HK-2 (cell line): ENCODE measurements around the gene AGO3.
A peak's percentile ranks its signal among the peaks of the same experiment; 100 is the strongest.
"Not testable (repeated sequence)": the region's sequence is repeated elsewhere in the genome, so short reads cannot be mapped to it uniquely, and the experiment has no call there.

ENCODE experiments used
- DNase-seq: peaks from one replicate; pipeline ENCODE4 v3.0.0-alpha.2; 2018; ENCODE audit not compliant: unreplicated experiment

Gene AGO3

DNA sequence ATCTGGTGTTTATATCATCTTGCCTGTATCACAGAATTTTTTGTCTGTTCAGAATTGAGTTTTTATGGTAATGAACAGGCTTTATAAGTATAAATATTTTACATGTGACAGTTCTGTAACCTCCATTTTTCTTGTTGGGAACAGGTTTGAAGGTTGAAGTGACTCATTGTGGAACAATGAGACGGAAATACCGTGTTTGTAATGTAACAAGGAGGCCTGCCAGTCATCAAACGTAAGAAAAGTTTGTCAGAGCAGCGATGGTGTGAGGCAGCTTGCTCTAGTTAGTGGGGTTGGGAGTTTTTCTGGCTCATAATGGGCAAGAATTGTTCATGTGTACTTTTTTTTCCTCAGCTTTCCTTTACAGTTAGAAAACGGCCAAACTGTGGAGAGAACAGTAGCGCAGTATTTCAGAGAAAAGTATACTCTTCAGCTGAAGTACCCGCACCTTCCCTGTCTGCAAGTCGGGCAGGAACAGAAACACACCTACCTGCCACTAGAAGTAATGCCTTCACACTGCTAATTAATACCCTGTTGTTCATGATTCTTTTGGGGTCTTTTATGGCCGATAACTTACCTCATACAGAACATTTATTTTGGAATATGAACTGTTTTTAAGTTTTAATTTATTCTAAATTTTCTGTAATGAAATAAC is 77.8 kb downstream of the AGO3 start:
- DNase-seq = peak; percentile 27

DNA sequence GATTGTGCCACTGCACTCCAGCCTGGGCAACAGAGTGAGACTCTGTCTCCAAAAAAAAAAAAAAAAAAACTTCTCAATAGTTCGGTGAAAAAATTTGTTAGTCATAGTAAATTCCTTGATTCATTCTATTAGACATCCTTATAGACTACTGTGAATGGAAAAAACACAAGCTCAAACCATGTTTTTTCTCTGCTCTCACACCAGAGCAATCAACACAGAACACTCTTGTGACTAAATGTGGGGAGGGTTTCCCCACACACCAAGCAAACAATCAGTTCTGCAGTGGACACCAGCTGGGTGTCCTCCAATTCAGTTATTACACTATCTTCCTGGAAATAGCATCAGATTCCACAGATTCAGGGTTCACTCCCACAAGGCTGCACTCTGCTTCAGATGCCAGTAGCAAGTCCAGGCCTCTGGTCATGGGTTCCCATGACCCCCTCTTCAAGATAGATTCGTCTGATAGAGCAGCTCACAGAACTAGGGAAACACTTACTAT is 83.9 kb downstream of the AGO3 start:
- DNase-seq = no peak

DNA sequence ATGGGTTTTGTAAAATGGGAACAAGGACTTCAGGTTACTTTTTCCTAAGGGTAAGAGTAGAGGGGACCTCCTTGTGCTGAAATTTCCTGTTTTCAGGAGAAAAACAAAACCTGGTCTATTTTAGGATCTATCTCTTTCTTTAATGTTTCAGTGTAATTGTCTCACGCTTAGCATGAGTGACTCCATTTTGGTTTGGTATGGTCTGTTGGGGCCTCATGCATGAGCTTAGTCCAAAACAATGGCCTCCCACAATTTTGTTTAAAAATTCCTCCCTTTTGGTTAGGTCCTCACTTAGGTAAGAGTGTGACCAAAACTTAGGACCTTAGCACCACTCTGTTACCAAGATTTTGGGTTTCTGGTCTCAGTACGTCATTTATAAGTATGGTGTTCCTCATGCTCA is 85.8 kb downstream of the AGO3 start:
- DNase-seq = no peak

DNA sequence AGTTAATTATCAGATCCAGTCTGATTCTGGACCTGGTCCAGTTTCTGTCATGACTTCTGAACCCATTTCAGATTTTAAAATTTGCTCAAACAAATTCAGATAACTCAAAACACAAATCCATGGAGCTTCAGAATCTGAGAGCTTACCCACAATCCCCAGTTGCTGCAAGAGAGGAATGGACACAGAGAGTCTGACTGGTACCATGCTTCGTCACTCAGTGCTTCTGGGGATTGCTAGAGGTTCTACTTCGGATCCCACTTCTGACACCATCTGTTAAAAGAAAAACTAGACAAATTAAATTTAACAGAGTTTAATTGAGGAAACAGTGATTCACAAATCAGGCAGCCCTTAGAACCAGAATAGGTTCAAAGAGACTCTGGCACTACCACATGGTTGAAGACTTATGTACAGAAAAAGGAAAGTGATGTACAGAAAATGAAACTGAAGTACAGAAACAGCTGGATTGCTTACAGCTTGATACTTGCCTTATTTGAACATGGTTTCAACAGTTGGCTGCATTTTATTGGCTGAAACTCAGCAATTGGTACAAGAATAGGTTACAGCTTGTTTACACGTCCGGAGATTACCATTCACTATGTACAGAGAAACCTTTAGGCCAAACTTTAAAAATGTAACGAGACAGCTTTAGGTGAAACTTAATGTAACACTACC is 92.3 kb downstream of the AGO3 start:
- no peak for DNase-seq

DNA sequence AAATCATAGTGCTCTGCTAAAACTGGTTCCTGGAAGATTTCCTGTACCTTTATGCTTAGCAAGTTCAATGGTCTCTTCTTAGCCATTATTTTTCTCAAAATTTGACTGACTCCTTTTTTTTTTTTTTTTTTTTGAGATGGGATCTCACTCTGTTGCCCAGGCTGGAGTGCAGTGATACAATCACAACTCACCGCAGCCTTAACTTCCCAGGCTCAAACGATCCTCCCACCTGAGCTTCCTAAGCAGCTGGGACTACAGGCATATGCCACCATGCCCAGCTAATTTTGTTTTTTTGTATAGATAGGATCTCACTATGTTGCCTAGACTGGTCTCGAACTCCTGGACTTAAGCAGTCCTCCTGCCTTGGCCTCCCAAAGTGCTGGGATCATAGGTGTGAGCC is 93.1 kb downstream of the AGO3 start:
- DNase-seq = not testable (repeated sequence)

DNA sequence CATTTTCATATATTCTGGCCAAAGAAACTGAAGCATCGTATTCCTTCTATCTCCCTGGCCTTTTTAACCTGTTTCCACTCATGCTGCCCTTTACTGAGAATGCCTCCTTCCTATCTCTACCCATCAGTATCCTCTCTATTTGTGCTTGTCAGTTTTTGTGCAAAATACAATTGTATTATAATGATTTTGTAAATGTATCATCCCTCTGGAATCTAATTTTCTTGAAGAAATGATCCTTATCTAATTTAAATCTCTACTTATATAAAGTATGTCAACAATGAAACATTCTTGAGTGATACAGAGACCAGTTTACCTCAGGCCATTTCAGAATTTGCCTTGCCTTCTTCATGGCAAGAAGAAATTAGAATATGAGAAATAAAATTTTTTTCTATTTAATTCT is 93.9 kb downstream of the AGO3 start:
- DNase-seq = no peak

DNA sequence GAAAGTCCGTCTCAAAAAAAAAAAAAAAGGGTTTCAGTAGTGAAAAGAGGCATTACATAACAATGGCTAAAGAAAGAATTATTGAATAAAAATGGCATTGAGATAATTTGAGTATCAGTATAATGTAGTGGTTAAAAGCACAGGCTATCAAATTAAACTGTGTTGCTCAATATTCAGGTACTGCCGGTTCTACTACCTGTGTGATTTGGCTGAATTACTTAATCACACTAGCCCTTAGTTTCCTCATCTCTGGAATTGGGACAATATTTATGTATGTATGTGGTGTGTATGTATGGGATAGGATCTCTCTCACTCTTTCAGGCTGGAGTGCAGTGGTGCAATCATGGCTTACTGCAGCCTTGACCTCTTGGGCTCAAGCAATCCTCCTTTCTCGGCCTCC is 96.9 kb downstream of the AGO3 start:
- DNase-seq = no peak

DNA sequence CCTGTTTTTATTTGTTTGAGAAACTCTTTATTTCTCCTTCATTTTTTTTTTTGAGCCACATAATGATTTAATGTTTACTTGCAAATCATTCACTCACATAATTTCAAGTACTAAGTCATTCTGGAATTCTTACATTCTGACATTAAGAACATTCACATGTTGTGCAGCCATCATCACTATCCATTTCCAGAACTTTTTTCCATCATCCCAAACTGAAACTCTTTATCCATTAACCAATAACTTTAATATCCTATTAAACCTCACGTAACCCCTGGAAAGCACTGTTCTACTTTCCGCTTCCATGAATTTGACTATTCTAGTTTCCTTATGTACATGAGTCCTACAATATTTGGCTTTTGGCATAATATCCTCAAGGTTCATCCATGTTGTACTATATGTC is 100.5 kb downstream of the AGO3 start:
- DNase-seq = no peak

DNA sequence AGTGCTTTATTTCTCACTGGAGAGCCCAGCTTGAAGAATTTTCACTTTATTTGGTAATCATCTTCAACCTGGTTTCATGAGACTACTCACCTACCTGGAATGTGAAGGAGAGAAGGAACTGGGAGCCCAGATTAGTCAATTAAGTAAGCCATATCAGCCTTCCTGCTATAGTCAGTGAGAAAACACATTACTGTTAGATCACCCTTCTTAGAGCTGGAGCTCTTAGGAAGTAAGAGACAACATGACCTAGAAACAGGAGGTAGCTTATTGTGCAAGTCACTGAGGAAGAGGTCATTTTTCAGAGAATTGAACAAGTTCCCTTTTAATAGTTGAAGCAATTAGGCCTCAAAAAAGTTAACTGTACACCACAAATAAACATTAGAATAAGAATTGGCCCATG is 103.8 kb downstream of the AGO3 start:
- DNase-seq = no peak

DNA sequence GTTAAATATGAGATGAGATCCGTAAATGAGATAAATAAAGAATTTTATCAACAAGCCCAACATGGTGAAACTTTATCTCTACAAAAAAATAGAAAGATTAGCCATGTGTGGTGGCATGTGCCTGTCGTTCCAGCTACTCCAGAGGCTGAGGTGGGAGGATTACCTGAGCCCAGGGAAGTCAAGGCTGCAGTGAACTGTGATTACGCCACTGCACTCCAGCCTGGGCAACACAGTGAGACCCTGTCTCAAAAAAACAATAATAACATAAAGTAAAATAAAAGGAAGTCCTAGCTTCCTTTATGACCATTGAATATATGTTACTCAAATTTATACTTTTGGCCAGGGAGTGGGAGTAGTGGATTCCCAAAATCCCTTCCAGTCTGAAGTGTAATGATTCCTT is 104.2 kb downstream of the AGO3 start:
- DNase-seq = no peak

DNA sequence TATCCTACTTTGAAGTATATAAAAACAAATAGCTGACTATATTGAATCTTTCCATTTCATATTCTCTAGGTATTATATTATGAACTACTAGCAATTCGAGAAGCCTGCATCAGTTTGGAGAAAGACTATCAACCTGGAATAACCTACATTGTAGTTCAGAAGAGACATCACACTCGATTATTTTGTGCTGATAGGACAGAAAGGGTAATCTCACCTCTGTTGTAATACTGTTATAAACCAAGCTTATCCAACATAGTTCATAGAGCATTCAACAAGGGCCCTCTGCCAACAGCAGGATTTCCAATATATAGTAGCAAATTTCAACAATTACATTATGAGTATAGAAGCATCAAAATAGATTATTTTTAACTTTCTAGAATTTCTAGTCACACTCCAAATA is 109.3 kb downstream of the AGO3 start:
- DNase-seq = no peak

DNA sequence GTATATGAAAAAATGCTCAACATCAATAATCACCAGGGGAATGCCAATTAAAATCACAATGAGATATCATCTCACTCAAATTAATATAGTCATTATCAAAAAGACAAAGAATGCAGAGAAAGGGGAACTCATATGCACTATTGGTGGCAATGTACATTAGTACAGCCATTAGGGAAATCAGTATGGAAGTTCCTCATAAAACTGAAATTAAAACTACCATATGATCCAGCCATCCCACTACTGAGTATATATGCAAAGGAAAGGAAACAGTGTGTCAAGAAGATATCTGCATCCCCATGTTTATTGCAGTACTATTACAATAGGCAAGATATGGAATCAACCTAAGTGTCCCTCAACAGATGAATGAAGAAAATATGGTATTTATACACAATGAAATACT is 120.9 kb downstream of the AGO3 start:
- no peak for DNase-seq

DNA sequence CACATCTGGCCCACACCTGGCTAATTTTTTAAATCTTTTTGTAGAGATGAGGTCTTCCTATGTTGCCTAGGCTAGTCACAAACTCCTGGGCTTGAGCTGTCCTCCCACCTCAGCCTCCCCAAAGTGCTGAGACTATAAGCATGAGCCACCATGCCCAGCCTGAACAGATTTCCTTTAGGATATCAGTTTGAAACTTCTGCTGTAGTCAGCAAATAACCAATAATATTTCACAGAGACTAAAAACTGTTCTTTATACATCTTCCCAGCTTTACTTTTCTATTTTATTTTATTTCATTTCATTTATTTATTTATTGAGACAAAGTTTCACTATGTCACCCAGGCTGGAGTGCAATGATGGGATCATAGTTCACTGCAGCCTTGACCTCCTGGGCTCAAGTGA is 123.1 kb downstream of the AGO3 start:
- DNase-seq = no peak

DNA sequence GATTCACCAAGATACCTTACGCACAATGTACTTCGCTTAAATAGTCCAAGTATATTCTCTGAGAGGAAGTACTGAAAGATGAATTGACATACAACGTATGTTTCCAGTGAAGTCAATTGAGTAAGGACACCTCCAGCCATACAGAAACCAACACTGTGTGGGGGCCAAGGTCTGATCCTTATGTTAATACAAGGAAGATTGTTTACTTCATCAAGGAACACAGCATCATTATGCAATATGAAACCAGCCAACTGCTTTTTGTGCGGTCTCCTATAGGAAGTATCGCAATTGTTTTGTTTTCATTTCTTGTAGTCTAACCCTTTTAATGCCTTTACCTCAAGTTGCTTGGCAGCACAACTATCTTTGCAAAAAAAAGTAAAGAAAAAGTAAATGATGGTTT is 124.8 kb downstream of the AGO3 start:
- DNase-seq = no peak

DNA sequence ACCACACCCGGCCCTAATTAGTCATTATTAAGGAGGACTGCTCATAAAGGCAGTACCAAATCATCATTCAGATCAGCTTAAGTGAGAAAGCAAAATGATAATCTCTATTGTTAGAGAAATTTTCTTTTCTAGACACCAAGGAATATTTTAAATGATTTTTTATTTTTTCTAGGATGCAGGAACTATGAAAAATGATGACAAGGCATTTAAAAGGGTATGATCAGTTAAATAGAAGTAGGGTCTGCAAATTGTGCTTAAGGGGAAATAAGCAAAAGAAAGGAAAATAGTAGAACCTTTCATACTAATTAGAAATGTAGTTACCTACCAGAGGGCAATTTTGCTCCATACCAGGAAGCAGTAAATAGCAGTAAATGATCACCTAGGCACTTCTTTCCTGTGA is 131.4 kb downstream of the AGO3 start:
- no peak for DNase-seq

DNA sequence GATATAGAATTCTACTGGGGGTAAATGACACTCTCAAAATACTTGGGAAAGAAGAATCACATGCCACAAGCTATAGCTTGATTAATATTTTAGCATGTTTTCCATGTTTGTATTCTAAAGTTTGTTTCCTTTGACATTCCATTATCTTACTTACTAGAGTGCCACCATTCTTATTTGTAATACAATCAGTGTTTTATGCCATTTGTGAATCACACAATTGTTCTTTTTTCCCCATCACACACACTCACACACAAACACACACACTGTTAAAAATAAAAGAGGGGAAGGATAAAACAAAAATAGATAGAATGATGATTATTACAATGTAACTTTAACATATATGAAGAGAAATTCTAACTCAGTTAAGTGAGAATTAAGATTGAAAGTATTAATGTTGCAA is 137.0 kb downstream of the AGO3 start:
- DNase-seq = no peak

DNA sequence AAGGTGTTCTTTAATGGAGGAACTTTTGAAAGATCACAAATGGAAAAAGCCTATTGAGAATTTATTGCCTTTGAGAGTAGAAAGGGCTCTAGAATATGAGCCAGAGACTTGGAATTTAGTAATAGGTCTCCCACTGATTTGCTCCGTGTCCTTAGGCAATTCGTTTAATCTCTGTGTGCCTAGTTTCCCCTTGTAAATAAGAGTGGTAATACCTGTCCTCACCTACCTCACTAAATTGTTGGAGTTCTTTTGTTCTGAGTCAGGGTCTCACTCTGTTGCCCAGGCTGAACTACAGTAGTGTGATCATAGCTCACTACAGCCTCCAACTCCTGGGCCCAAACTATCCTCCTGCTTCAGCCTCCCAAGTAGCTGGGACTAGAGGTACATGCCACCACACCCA is 138.0 kb downstream of the AGO3 start:
- DNase-seq = no peak

DNA sequence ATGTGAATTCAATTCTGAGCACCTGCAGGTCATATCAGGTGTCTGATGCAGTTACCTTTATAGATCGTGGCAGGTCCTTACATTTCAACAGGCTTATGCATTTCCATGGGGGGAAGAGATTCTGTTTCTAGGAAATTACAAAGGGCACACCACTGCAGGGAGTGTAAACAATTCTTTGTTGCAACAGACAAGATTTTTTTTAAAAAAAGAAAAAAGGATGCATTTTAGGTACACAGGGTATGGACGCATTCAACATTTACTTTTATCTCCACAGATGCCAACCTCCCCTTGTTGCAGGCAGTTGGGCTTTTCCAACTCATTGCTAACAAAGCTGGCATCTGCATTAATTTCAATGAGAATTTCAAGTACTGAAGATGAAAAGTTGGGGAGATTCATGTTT is 139.4 kb downstream of the AGO3 start:
- no peak for DNase-seq

DNA sequence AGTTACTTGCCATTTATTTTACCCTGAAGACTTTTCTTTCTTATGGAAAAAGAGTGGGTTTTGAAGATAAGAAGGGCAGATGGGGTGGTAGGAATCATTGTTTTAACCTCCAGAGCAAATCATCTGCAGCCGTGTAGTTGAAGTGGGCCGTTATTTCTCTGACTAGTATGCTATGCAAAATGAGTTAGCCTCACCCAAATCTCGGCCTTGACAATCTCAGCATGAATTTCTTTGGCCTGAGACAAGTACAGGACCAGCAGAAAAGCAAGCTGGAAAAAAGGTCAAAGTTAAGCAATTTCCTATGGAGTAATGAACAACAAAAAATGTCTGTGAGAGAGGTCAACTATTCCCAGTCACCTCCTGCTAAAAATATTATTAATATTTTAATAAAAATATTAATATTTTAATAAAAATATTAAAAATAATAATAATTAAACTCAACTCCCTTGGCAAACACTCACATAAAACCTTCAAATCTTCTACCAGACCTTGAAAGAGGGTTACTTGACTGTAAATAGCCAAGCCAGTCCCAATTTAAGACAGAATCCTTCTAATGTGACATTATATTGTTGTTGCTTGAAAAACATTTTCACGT is 146.2 kb downstream of the AGO3 start:
- no peak for DNase-seq

DNA sequence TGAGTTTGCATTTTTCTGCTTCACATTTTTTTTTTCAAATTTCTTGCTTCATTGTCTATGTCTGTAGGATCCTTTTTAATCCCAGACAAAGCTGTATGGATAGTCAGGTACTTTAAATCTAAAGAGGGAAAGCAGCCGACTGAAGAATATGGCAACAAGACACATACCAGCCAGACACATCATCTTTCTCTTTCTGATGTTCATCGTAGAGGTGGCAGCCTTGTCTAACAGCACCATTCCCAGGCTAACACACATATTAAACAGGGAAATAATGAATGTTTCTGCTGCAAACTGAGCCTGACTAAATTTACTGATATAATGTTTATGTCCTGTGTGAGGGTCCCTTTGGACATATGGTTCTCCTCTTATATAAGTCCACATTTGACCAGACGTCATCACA is 149.3 kb downstream of the AGO3 start:
- DNase-seq = no peak

DNA sequence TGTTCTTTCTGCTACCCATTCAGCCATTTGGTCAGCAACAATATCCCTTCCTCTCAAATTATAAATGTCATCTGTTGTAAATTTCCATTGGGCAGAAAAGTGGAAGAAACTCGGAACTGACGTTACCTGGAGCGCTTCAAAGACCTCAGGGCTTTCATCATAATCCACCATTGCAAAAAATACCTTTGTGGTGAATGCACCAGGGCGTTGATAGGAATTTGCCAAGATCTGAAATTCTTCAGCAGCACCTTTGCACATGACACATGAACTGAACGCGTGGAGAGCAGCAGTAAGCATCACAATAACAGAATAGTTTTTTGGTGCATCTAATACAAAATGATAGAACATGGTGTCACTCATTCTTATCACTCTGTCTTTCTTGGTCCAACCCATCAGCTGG is 149.9 kb downstream of the AGO3 start:
- DNase-seq = no peak

DNA sequence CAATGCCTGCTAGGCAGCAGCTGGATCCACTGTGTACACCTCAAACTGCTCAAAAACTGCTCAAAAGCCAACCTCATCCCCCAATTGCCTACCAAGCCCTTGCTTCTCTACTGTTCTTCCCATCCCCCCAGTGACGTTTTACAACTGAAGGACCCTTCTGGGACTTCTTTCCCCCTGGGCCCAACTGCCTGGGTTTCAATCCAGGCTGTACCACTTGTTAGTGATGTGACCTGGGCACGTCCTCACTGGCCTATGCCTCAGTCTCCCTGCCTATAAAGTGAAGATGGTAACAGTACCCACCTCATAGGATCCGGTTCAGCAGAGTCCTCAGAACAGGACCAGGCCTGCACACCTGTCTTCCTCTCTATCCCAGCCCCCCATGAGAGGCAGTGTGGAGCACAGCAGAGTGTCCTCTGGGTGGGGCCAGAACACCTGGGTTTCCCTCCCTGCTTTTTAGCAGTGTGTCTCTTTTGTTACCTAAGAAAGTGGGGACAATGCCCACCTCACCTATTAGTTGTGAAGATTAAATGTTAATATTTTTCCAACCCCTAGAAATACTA is 151.1 kb downstream of the AGO3 start:
- DNase-seq = no peak

DNA sequence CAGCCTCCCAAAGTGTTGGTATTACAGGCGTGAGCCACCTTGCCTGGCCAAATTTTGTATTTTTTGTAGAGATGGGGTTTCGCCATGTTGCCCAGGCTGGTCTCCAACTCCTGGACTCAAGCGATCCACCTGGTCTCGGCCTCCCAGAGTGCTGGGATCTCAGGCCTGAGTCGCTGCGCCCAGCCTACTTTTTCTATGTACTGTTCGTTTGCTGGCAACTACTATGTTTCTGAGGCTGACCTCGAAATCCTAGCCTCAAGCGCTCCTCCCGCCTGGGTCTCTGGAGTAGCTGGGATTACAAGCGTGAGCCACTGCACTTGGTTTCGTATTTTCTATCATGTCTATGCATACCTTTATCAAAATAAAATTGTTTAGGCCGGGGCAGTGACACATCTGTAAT is 152.3 kb downstream of the AGO3 start:
- DNase-seq = no peak
